ENCODE data around the gene PALLD. TPM values are rescaled to one million over a fixed set of nuclear protein-coding genes. Genes with fewer than 3 reads are reported as not detected.

Gene PALLD
- total RNA-seq, 1 experiment from 2014 or later, result 18.3 TPM

- Mint-ChIP-seq H3K9me3 (no peaks in the 10 kb centered on the region; a peak in 1 of 5 replicates), H3K36me3 (ENCODE audit: insufficient read depth in 1 of 3, low read depth in 3 of 3) (no peaks in the 10 kb centered on the region; a peak in 1 of 7 replicates), H3K4me3 (no peak overlapping the region), H3K27ac (no peak overlapping the region), H3K27me3 (ENCODE audit: low read depth) (peaks cover 9% of the 10 kb centered on the region), H3K4me1 (peaks cover 24 to 26% of the 10 kb centered on the region in 2 experiments)
- no peak overlapping the region for H3K4ac ChIP-seq (ENCODE audit: low read depth, low read length)
- no peak overlapping the region for H3K23ac ChIP-seq (ENCODE audit: insufficient read length, low read depth, low read length)
- no peaks in the 10 kb centered on the region for H3K79me1 ChIP-seq (ENCODE audit: insufficient read depth, low read depth, low read length, poor library complexity, severe bottlenecking)
- no peak overlapping the region for H3K9ac ChIP-seq (ENCODE audit: extremely low read depth, insufficient read length, low read length)
- H4K5ac ChIP-seq (ENCODE audit: insufficient read length, low read depth, low read length), result no peak overlapping the region
- peak; percentile 47 for DNase-seq
- no peak overlapping the region for H2BK5ac ChIP-seq (ENCODE audit: insufficient read length, low read length)
- TF ChIP-seq CTCF (conservative IDR thresholded peaks at IDR 0.05), result no peak
- no peak overlapping the region for H2BK15ac ChIP-seq (ENCODE audit: low read depth, low read length)
- H3K27ac ChIP-seq (ENCODE audit: insufficient read length, low read depth, low read length), result no peak overlapping the region
- H3K4me2 ChIP-seq (ENCODE audit: insufficient read depth, insufficient read length, low read length), result no peak overlapping the region
- H3K56ac ChIP-seq (ENCODE audit: insufficient read length, low read depth, low read length), result no peak overlapping the region
- H4K8ac ChIP-seq (replicated peaks; ENCODE audit: insufficient read length, low read depth, low read length), result no peak overlapping the region
- H4K91ac ChIP-seq (ENCODE audit: insufficient read length, low read depth, low read length), result no peak overlapping the region
- no peaks in the 10 kb centered on the region for H3K4me1 ChIP-seq (ENCODE audit: insufficient read depth, low read length)
- no peaks in the 10 kb centered on the region for H3K23me2 ChIP-seq (ENCODE audit: insufficient read length, low read depth, low read length, poor library complexity, severe bottlenecking)
- H2AFZ ChIP-seq (ENCODE audit: low read length), result no peak overlapping the region
- no peak overlapping the region for H2BK20ac ChIP-seq (ENCODE audit: low read depth, low read length, poor library complexity, severe bottlenecking)
- WGBS (ENCODE audit: extremely low coverage, insufficient read length, low lambda C conversion rate), result no CpG with 5 or more reads among the region's 2 CpGs
- H2BK12ac ChIP-seq (ENCODE audit: insufficient read length, low read depth, low read length), result no peak overlapping the region
- no peak overlapping the region for H3K14ac ChIP-seq (ENCODE audit: insufficient read depth, low read length)
- no peaks in the 10 kb centered on the region for H3K79me2 ChIP-seq (ENCODE audit: insufficient read depth, low read length)
- H3K9me3 ChIP-seq (ENCODE audit: control insufficient read depth, low read depth, low read length), result no peaks in the 10 kb centered on the region
- no peak overlapping the region for H2BK120ac ChIP-seq (ENCODE audit: low read depth, low read length, poor library complexity, severe bottlenecking)
- no peak overlapping the region for H3T11ph ChIP-seq (ENCODE audit: low read length)
- H3K18ac ChIP-seq (ENCODE audit: insufficient read length, low read depth, low read length), result no peak overlapping the region
- no peak overlapping the region for H2AK5ac ChIP-seq (ENCODE audit: insufficient read length, low read length)
- no peaks in the 10 kb centered on the region for H4K20me1 ChIP-seq (ENCODE audit: control insufficient read depth, insufficient read depth, insufficient read length)
- no peaks in the 10 kb centered on the region; the same call in 1 of the 2 replicates for H3K27me3 ChIP-seq (ENCODE audit: insufficient read depth, low read length)
Measured at GRCh38 chr4:168475745-168476144, 21.1 kb upstream of the PALLD start.

Measured in H9 (cell line).